Mesodermal cell (in vitro differentiated cells): ENCODE data around the gene RPRD1A.

Experiments
- H3K27ac ChIP-seq: 2 replicates; pipeline ENCODE4 v1.7.0; 2013; ENCODE audit warnings: mild to moderate bottlenecking, low read depth, low read length, moderate library complexity; ENCODE audit not compliant: severe bottlenecking
- H3K36me3 ChIP-seq: 2 replicates; pipeline ENCODE4 v1.7.1; 2013; ENCODE audit warnings: mild to moderate bottlenecking, low read length, moderate library complexity; ENCODE audit not compliant: control insufficient read depth, insufficient read depth
- H3K4me1 ChIP-seq: one replicate; pipeline ENCODE4 v1.7.1; 2013; ENCODE audit warnings: mild to moderate bottlenecking, low read length; ENCODE audit not compliant: insufficient read depth, control insufficient read depth, poor library complexity, severe bottlenecking
- H3K4me3 ChIP-seq: 2 replicates; pipeline ENCODE4 v1.7.0; 2013; ENCODE audit warnings: low read length, control low read depth, mild to moderate bottlenecking; ENCODE audit not compliant: insufficient read depth, poor library complexity, severe bottlenecking; ENCODE audit errors: extremely low read depth
- H3K9me3 ChIP-seq: 2 replicates; pipeline ENCODE4 v1.7.1; 2013; ENCODE audit warnings: mild to moderate bottlenecking, low read length, moderate library complexity; ENCODE audit not compliant: control insufficient read depth
- WGBS, 2 experiments: methylation state at CpG; one replicate each; pipeline ENCODE4 v1.1.5; 2013; ENCODE audit warnings: missing lambda C conversion rate in 2 of 2; ENCODE audit not compliant: insufficient coverage in 2 of 2; 5-methylcytosine and 5-hydroxymethylcytosine counted together

The RPRD1A gene

GRCh38 chr18:36006997-36007396 is 60.4 kb downstream of the RPRD1A start:
- WGBS, 2 experiments = 100% methylated on average over 2 of the region's 2 CpGs
- H3K4me3 ChIP-seq = no peak overlapping the region
- H3K27ac ChIP-seq = no peak overlapping the region
- H3K36me3 ChIP-seq = no peaks in the 10 kb centered on the region
- no peaks in the 10 kb centered on the region for H3K9me3 ChIP-seq
- no peaks in the 10 kb centered on the region for H3K4me1 ChIP-seq

- H3K4me1 ChIP-seq = no peaks in the 10 kb centered on the region
- no peaks in the 10 kb centered on the region for H3K36me3 ChIP-seq
- 100% methylated on average over 1 of the region's 1 CpG for WGBS, 2 experiments
- H3K27ac ChIP-seq = no peak overlapping the region
- no peaks in the 10 kb centered on the region for H3K9me3 ChIP-seq
- no peak overlapping the region for H3K4me3 ChIP-seq
These were observed 67.4 kb downstream of the RPRD1A start for GRCh38 chr18:35999925-36000324.

GRCh38 chr18:35998967-35999366 is 68.4 kb downstream of the RPRD1A start:
- Histone ChIP-seq H3K9me3 (no peaks in the 10 kb centered on the region), H3K4me3 (no peak overlapping the region), H3K4me1 (no peaks in the 10 kb centered on the region), H3K27ac (no peak overlapping the region), H3K36me3 (no peaks in the 10 kb centered on the region)
- 100% methylated on average over 1 of the region's 1 CpG for WGBS, 2 experiments

GRCh38 chr18:35993013-35993412 is 74.3 kb downstream of the RPRD1A start:
- no peak overlapping the region for H3K27ac ChIP-seq
- WGBS, 2 experiments = 90 to 98% methylated on average over 6 of the region's 6 CpGs
- H3K4me3 ChIP-seq = no peak overlapping the region
- H3K9me3 ChIP-seq = no peaks in the 10 kb centered on the region
- peaks cover 18% of the 10 kb centered on the region for H3K36me3 ChIP-seq
- no peaks in the 10 kb centered on the region for H3K4me1 ChIP-seq

- Histone ChIP-seq H3K4me1 (no peaks in the 10 kb centered on the region), H3K9me3 (no peaks in the 10 kb centered on the region), H3K27ac (no peak overlapping the region), H3K4me3 (no peak overlapping the region), H3K36me3 (peaks cover 18% of the 10 kb centered on the region)
These were observed 75.7 kb downstream of the RPRD1A start for GRCh38 chr18:35991696-35992095.

GRCh38 chr18:35983818-35984217 is 83.5 kb downstream of the RPRD1A start:
- WGBS, 2 experiments = 92% methylated on average over 3 to 4 of the region's 5 CpGs
- no peaks in the 10 kb centered on the region for H3K4me1 ChIP-seq
- H3K27ac ChIP-seq = no peak overlapping the region
- no peak overlapping the region for H3K4me3 ChIP-seq
- H3K36me3 ChIP-seq = peaks cover 44% of the 10 kb centered on the region
- H3K9me3 ChIP-seq = no peaks in the 10 kb centered on the region

- H3K27ac ChIP-seq = no peak overlapping the region
- no peaks in the 10 kb centered on the region for H3K4me1 ChIP-seq
- H3K36me3 ChIP-seq = peaks cover 45% of the 10 kb centered on the region
- H3K9me3 ChIP-seq = no peaks in the 10 kb centered on the region
- H3K4me3 ChIP-seq = no peak overlapping the region
These were observed 84.2 kb downstream of the RPRD1A start for GRCh38 chr18:35983147-35983546.

GRCh38 chr18:35982409-35983114 is 84.8 kb downstream of the RPRD1A start:
- no CpG with 5 or more reads among the region's 2 CpGs for WGBS, 2 experiments
- H3K36me3 ChIP-seq = peaks cover 51% of the 10 kb centered on the region
- H3K9me3 ChIP-seq = no peaks in the 10 kb centered on the region
- no peak overlapping the region for H3K27ac ChIP-seq
- H3K4me3 ChIP-seq = no peak overlapping the region
- H3K4me1 ChIP-seq = no peaks in the 10 kb centered on the region

- Histone ChIP-seq H3K27ac (no peak overlapping the region), H3K4me1 (no peaks in the 10 kb centered on the region), H3K9me3 (no peaks in the 10 kb centered on the region), H3K4me3 (no peak overlapping the region), H3K36me3 (peaks cover 74% of the 10 kb centered on the region)
These were observed 88.2 kb downstream of the RPRD1A start for GRCh38 chr18:35979112-35979511.

- peaks cover 8% of the 10 kb centered on the region for H3K4me1 ChIP-seq
- H3K4me3 ChIP-seq = no peak overlapping the region
- H3K36me3 ChIP-seq = peaks cover 46% of the 10 kb centered on the region
- H3K27ac ChIP-seq = no peak overlapping the region
- whole genome bisulfite sequencing, 2 experiments = 100% methylated on average over 1 of the region's 3 CpGs
- no peaks in the 10 kb centered on the region for H3K9me3 ChIP-seq
These were observed 93.2 kb downstream of the RPRD1A start for GRCh38 chr18:35974181-35974580.

GRCh38 chr18:35973650-35974049 is 93.7 kb downstream of the RPRD1A start:
- peaks cover 42% of the 10 kb centered on the region for H3K36me3 ChIP-seq
- 87% methylated on average over 4 to 11 of the region's 12 CpGs for WGBS, 2 experiments
- peak overlapping the region; percentile 77 for H3K4me3 ChIP-seq
- H3K4me1 ChIP-seq = peaks cover 8% of the 10 kb centered on the region
- no peaks in the 10 kb centered on the region for H3K9me3 ChIP-seq
- no peak overlapping the region for H3K27ac ChIP-seq
